Measurements from ENCODE around the gene HOXC13. TPM values are rescaled to one million over a fixed set of nuclear protein-coding genes. Genes with fewer than 3 reads are reported as not detected.

HOXC13 gene
- total and polyA plus RNA-seq, 9 of the 15 experiments (the other 6 are each of a cell fraction or from before 2014, with no cell fraction given): 0.03 to 0.29 (median 0.17) TPM; not detected in 2

DNA sequence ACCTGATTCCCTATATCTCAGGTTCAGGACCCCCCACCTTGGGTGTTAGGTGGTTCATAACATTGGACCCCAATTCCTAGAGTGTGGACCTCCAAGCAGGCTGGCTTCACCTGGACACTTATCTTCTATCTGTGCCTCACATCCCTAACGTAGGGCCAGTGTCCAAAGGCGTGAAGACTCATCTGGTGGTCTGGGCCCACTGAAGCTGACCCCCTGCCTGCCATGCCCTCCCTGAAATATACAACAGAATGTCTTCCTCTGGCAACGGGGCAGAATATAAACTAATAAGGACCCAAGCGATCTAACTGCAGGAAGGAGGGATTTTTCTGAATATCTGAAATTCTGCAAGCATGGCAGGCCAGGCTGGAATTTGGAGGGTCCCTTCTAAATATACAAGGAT lies 5.6 kb downstream of the HOXC13 start (continued):
- TF ChIP-seq CBFA2T3 (IDR thresholded peaks at IDR 0.05): no peak

GRCh38 chr12:53944907-53945847 lies 6.5 kb downstream of the HOXC13 start:
- H3K9ac ChIP-seq (ENCODE audit: insufficient read depth in 1 of 2, low read depth in 2 of 2, low read length in 2 of 2): peak overlapping the region in 1 of 2 experiments; percentile 43; a peak in 2 of 4 replicates
- no peaks in the 10 kb centered on the region for H4K20me1 ChIP-seq (replicated peaks; ENCODE audit: control insufficient read depth, insufficient read depth, low read length)
- H3K9me1 ChIP-seq (ENCODE audit: control insufficient read depth, insufficient read depth, low read length): no peaks in the 10 kb centered on the region
- H2AFZ ChIP-seq (ENCODE audit: low read depth, low read length): no peak overlapping the region
- no peaks in the 10 kb centered on the region for H3K9me3 ChIP-seq (replicated peaks; ENCODE audit: control insufficient read depth, insufficient read depth, low read depth, low read length)
- H3K79me2 ChIP-seq (ENCODE audit: control insufficient read depth, insufficient read depth, low read length): no peaks in the 10 kb centered on the region
- no TSS peak for BruUV-seq (replicated peaks)
- peak; percentile 58 for ATAC-seq
- DNase-seq (ENCODE audit: extremely low read depth in 1 of 4, low spot score in 3 of 4): peak in 2 of 4 experiments; percentile 58 to 65
- no peak overlapping the region for H3K27ac ChIP-seq (ENCODE audit: extremely low read depth, low read depth, low read length)
- peak overlapping the region; percentile 30; the same call in 1 of the 2 replicates for H3K4me2 ChIP-seq (ENCODE audit: insufficient read depth, low read length)
- H3K36me3 ChIP-seq (ENCODE audit: control insufficient read depth, insufficient read depth, low read length): no peaks in the 10 kb centered on the region
- POLR2A ChIA-PET: no interaction called here
- peaks cover 19 to 38% of the 10 kb centered on the region in 2 experiments for H3K27me3 ChIP-seq (ENCODE audit: control insufficient read depth in 2 of 2, insufficient read depth in 2 of 2, low read length in 2 of 2)
- no peak overlapping the region for H3K4me3 ChIP-seq
- WGBS (ENCODE audit: insufficient coverage, low coverage, missing lambda C conversion rate): 13% methylated on average over 44 of the region's 51 CpGs
- peak; percentile 63 for FAIRE-seq
- intact Hi-C loops (cut with micrococcal nuclease): loop anchor here (5.0 kb wide), 1 partner anchor 138 kb away; no protein-coding TSS in a partner anchor
- CTCF ChIA-PET (ENCODE audit: low intra/inter-chr PET ratio): no interaction called here
- in situ Hi-C loops (cut with MboI): no loop called here
- H3K4me1 ChIP-seq (replicated peaks in 1 of 2; ENCODE audit: control insufficient read depth in 2 of 2, insufficient read depth in 2 of 2, low read length in 2 of 2): peaks cover 12 to 27% of the 10 kb centered on the region in 2 experiments; a peak in 4 of 5 replicates
- no peak for TF ChIP-seq ZNF124 (CRISPR knock-in tag; IDR thresholded peaks at IDR 0.05)
- 0 out of 2 replicates have a peak, but pooled peaks have one; percentile 17 for TF ChIP-seq CREM (IDR thresholded peaks at IDR 0.05; ENCODE audit: low read depth)
- no peak for TF ChIP-seq TSC22D4 (tag; IDR thresholded peaks at IDR 0.05)
- no peak for TF ChIP-seq ZMIZ1 (IDR thresholded peaks at IDR 0.05; ENCODE audit: low read depth in 2 of 2, low read length in 2 of 2)
- no peak for TF ChIP-seq ZNF384 (IDR thresholded peaks at IDR 0.05; ENCODE audit: low read depth, low read length)
- no peak for TF ChIP-seq STAG1 (CRISPR knock-in tag; IDR thresholded peaks at IDR 0.05; ENCODE audit: borderline replicate concordance)
- TF ChIP-seq CXXC5 (CRISPR knock-in tag; IDR thresholded peaks at IDR 0.05): peak; percentile 54; the same call in 1 of the 2 replicates
- TF ChIP-seq TAL1 (IDR thresholded peaks at IDR 0.05): peak; percentile 53; the same call in 1 of the 2 replicates
- peak; percentile 62 for TF ChIP-seq TCF3 (CRISPR knock-in tag; IDR thresholded peaks at IDR 0.05)
- TF ChIP-seq MXI1 (IDR thresholded peaks at IDR 0.05; ENCODE audit: low read depth, low read length): no peak
- peak; percentile 89 for TF ChIP-seq HNRNPLL (IDR thresholded peaks at IDR 0.05; ENCODE audit: low read depth, low read length, poor library complexity, severe bottlenecking)
- 0 out of 2 replicates have a peak, but pooled peaks have one; percentile 32 for TF ChIP-seq TEAD4 (IDR thresholded peaks at IDR 0.05; ENCODE audit: low read length)
- no peak for TF ChIP-seq TEAD4 (CRISPR knock-in tag; IDR thresholded peaks at IDR 0.05; ENCODE audit: borderline replicate concordance)
- TF ChIP-seq ARID1B (IDR thresholded peaks at IDR 0.05): peak; percentile 26; the same call in 1 of the 2 replicates
- TF ChIP-seq CBFA2T3 (IDR thresholded peaks at IDR 0.05): peak; percentile 67
- TF ChIP-seq MED1 (CRISPR knock-in tag; IDR thresholded peaks at IDR 0.05; ENCODE audit: borderline replicate concordance): no peak
- 0 out of 2 replicates have a peak, but pooled peaks have one; percentile 51 for TF ChIP-seq RNF2 (IDR thresholded peaks at IDR 0.05)
- peak; percentile 34; the same call in 1 of the 2 replicates for TF ChIP-seq CBFA2T2 (conservative IDR thresholded peaks at IDR 0.05)

Data from K562 (cell line).